HepG2 (cell line): ENCODE results near the gene PHACTR1. TPM values are rescaled to one million over a fixed set of nuclear protein-coding genes. Genes with fewer than 3 reads are reported as not detected.
A peak's percentile ranks its signal among the peaks of the same experiment; 100 is the strongest.

ENCODE experiments used
- BHLHE40 ChIP-seq: IDR thresholded peaks from 2 replicates; pipeline ENCODE4 v1.6.1; 2011; ENCODE audit warnings: low read length, improper control_type of control experiment
- IRF2 ChIP-seq: IDR thresholded peaks from 2 replicates; pipeline ENCODE4 v1.6.1; 2018; ENCODE audit warnings: missing genetic modification reagents, missing compliant biosample characterization
- MAFF ChIP-seq: IDR thresholded peaks from 2 replicates; pipeline ENCODE4 v1.6.1; 2011; ENCODE audit warnings: low read depth, low read length, improper control_type of control experiment
- MTF2 ChIP-seq: sonication (generic); formaldehyde crosslinking; IDR thresholded peaks from 2 replicates; pipeline ENCODE4 v1.5.0; 2020; ENCODE audit warnings: missing genetic modification reagents, borderline replicate concordance
- RAD21 ChIP-seq: fragments of 450-650 bp; formaldehyde crosslinking; IDR thresholded peaks from 2 replicates; pipeline ENCODE4 v1.5.0; 2020; ENCODE audit warnings: mild to moderate bottlenecking
- SALL1 ChIP-seq: sonication (generic); formaldehyde crosslinking; IDR thresholded peaks from 2 replicates; pipeline ENCODE4 v1.8.0; 2022; ENCODE audit warnings: mild to moderate bottlenecking, missing genetic modification reagents
- SMC3 ChIP-seq: IDR thresholded peaks from 2 replicates; pipeline ENCODE4 v1.6.1; 2011; ENCODE audit warnings: low read length, improper control_type of control experiment
- SNAPC2 ChIP-seq: sonication (generic); formaldehyde crosslinking; IDR thresholded peaks from 2 replicates; pipeline ENCODE4 v1.8.1; 2022; ENCODE audit warnings: mild to moderate bottlenecking, missing genetic modification reagents
- SSRP1 ChIP-seq: IDR thresholded peaks from 2 replicates; pipeline ENCODE4 v1.6.1; 2016; ENCODE audit warnings: control low read depth
- ZNF124 ChIP-seq: sonication (generic); formaldehyde crosslinking; IDR thresholded peaks from 2 replicates; pipeline ENCODE4 v1.4.0; 2020; ENCODE audit warnings: missing genetic modification reagents
- ZNF331 ChIP-seq: sonication (generic); formaldehyde crosslinking; IDR thresholded peaks from 2 replicates; pipeline ENCODE4 v1.4.0; 2020; ENCODE audit warnings: missing genetic modification reagents
- ZNF678 ChIP-seq: sonication (generic); formaldehyde crosslinking; IDR thresholded peaks from 2 replicates; pipeline ENCODE4 v1.4.0; 2020; ENCODE audit warnings: mild to moderate bottlenecking, missing genetic modification reagents
- ZNF790 ChIP-seq: sonication (generic); formaldehyde crosslinking; IDR thresholded peaks from 2 replicates; pipeline ENCODE4 v1.8.0; 2022; ENCODE audit warnings: missing genetic modification reagents, mild to moderate bottlenecking, borderline replicate concordance
- ZSCAN12 ChIP-seq: sonication (generic); formaldehyde crosslinking; IDR thresholded peaks from 2 replicates; pipeline ENCODE4 v1.9.0; 2021; ENCODE audit warnings: mild to moderate bottlenecking, missing genetic modification reagents
- polyA plus RNA-seq, 8 experiments: library from polyadenylated mRNA; depleted of rRNA in 3 of 8; stranded (reverse) in 7 of 8; unstranded in 1 of 8; fragments of >200 nt; fragmentation: Illumina TruSeq in 4 of 8; extraction: Trizol in 4 of 8; gene quantifications; 2 replicates each; pipeline versions ENCODE4 v1.2.1 to v1.2.3, GENCODE V29; 2011 to 2016; ENCODE audit warnings: low read depth in 4 of 8, missing spikeins in 1 of 8, mixed read lengths in 1 of 8; ENCODE audit not compliant: insufficient read depth in 1 of 8
- total RNA-seq, 5 experiments: library from RNA; depleted of rRNA; stranded (reverse); fragments of >200 nt; fragmentation: Illumina TruSeq; extraction: Trizol; gene quantifications; 2 replicates each; pipeline ENCODE4 v1.2.3, GENCODE V29; 2016; ENCODE audit warnings: low read depth in 1 of 5
- TF ChIP-seq, protein P1 (sequence below): sonication (generic); formaldehyde crosslinking; IDR thresholded peaks from 2 replicates; pipeline ENCODE4 v1.4.0; 2020; ENCODE audit warnings: missing genetic modification reagents
- TF ChIP-seq, protein P2 (sequence below): sonication (generic); formaldehyde crosslinking; IDR thresholded peaks from 2 replicates; pipeline ENCODE4 v1.4.0; 2020; ENCODE audit warnings: missing genetic modification reagents, borderline replicate concordance
- TF ChIP-seq, protein P3 (sequence below): IDR thresholded peaks from 2 replicates; pipeline ENCODE4 v1.4.0; 2020; ENCODE audit warnings: mild to moderate bottlenecking, missing genetic modification reagents
- TF ChIP-seq, protein P4 (sequence below): sonication (generic); formaldehyde crosslinking; IDR thresholded peaks from 2 replicates; pipeline ENCODE4 v1.4.0; 2020; ENCODE audit warnings: mild to moderate bottlenecking, missing genetic modification reagents

PHACTR1 gene
- total and polyA plus RNA-seq, 2 of the 13 experiments (the other 11 are each of a cell fraction or from before 2014, with no cell fraction given): 0.09 TPM; not detected in 1

DNA sequence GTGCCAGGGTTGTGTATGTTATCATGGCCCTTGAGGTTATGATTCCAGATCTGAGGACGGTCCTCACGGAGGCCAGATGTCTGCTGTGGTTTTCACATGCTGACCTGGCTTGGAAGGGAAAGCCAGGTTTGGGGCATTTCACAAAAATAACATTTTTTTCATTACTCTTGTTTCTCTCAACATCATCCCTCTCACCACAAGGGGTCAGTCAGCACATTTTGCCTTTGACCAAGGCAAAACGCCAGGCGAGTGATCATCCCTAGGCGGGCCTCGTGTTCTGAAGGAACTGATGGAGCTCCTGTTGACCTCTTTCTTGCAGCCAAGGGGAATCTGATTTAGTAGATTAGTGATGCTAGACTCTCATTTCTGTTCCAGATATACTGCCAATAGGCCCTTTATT is 478.3 kb downstream of the PHACTR1 start (continued):
- TF ChIP-seq, protein P1, sequence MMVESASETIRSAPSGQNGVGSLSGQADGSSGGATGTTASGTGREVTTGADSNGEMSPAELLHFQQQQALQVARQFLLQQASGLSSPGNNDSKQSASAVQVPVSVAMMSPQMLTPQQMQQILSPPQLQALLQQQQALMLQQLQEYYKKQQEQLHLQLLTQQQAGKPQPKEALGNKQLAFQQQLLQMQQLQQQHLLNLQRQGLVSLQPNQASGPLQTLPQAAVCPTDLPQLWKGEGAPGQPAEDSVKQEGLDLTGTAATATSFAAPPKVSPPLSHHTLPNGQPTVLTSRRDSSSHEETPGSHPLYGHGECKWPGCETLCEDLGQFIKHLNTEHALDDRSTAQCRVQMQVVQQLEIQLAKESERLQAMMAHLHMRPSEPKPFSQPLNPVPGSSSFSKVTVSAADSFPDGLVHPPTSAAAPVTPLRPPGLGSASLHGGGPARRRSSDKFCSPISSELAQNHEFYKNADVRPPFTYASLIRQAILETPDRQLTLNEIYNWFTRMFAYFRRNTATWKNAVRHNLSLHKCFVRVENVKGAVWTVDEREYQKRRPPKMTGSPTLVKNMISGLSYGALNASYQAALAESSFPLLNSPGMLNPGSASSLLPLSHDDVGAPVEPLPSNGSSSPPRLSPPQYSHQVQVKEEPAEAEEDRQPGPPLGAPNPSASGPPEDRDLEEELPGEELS (CRISPR knock-in tag): no peak
- TF ChIP-seq, protein P2, sequence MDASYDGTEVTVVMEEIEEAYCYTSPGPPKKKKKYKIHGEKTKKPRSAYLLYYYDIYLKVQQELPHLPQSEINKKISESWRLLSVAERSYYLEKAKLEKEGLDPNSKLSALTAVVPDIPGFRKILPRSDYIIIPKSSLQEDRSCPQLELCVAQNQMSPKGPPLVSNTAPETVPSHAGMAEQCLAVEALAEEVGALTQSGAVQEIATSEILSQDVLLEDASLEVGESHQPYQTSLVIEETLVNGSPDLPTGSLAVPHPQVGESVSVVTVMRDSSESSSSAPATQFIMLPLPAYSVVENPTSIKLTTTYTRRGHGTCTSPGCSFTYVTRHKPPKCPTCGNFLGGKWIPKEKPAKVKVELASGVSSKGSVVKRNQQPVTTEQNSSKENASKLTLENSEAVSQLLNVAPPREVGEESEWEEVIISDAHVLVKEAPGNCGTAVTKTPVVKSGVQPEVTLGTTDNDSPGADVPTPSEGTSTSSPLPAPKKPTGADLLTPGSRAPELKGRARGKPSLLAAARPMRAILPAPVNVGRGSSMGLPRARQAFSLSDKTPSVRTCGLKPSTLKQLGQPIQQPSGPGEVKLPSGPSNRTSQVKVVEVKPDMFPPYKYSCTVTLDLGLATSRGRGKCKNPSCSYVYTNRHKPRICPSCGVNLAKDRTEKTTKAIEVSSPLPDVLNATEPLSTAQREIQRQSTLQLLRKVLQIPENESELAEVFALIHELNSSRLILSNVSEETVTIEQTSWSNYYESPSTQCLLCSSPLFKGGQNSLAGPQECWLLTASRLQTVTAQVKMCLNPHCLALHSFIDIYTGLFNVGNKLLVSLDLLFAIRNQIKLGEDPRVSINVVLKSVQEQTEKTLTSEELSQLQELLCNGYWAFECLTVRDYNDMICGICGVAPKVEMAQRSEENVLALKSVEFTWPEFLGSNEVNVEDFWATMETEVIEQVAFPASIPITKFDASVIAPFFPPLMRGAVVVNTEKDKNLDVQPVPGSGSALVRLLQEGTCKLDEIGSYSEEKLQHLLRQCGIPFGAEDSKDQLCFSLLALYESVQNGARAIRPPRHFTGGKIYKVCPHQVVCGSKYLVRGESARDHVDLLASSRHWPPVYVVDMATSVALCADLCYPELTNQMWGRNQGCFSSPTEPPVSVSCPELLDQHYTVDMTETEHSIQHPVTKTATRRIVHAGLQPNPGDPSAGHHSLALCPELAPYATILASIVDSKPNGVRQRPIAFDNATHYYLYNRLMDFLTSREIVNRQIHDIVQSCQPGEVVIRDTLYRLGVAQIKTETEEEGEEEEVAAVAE: 0 out of 2 replicates have a peak, but pooled peaks have one; percentile 42
- TF ChIP-seq, protein P3, sequence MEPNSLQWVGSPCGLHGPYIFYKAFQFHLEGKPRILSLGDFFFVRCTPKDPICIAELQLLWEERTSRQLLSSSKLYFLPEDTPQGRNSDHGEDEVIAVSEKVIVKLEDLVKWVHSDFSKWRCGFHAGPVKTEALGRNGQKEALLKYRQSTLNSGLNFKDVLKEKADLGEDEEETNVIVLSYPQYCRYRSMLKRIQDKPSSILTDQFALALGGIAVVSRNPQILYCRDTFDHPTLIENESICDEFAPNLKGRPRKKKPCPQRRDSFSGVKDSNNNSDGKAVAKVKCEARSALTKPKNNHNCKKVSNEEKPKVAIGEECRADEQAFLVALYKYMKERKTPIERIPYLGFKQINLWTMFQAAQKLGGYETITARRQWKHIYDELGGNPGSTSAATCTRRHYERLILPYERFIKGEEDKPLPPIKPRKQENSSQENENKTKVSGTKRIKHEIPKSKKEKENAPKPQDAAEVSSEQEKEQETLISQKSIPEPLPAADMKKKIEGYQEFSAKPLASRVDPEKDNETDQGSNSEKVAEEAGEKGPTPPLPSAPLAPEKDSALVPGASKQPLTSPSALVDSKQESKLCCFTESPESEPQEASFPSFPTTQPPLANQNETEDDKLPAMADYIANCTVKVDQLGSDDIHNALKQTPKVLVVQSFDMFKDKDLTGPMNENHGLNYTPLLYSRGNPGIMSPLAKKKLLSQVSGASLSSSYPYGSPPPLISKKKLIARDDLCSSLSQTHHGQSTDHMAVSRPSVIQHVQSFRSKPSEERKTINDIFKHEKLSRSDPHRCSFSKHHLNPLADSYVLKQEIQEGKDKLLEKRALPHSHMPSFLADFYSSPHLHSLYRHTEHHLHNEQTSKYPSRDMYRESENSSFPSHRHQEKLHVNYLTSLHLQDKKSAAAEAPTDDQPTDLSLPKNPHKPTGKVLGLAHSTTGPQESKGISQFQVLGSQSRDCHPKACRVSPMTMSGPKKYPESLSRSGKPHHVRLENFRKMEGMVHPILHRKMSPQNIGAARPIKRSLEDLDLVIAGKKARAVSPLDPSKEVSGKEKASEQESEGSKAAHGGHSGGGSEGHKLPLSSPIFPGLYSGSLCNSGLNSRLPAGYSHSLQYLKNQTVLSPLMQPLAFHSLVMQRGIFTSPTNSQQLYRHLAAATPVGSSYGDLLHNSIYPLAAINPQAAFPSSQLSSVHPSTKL (CRISPR knock-in tag): 0 out of 2 replicates have a peak, but pooled peaks have one; percentile 18
- TF ChIP-seq ZNF678 (CRISPR knock-in tag) (no peak), RAD21 (CRISPR knock-in tag) (peak; percentile 63), SNAPC2 (CRISPR knock-in tag) (no peak), MAFF (peak; percentile 61), BHLHE40 (no peak), ZNF790 (CRISPR knock-in tag) (no peak), MTF2 (CRISPR knock-in tag) (no peak), ZNF331 (0 out of 2 replicates have a peak, but pooled peaks have one; percentile 13), ZNF124 (CRISPR knock-in tag) (no peak), SALL1 (0 out of 2 replicates have a peak, but pooled peaks have one; percentile 12), ZSCAN12 (no peak), IRF2 (0 out of 2 replicates have a peak, but pooled peaks have one; percentile 21), SSRP1 (CRISPR knock-in tag) (no peak), SMC3 (peak; percentile 62)
- TF ChIP-seq, protein P4, sequence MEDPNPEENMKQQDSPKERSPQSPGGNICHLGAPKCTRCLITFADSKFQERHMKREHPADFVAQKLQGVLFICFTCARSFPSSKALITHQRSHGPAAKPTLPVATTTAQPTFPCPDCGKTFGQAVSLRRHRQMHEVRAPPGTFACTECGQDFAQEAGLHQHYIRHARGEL (CRISPR knock-in tag): no peak
